Liver (tissue), 9 donors: ENCODE data around the gene PDK2. TPM values are rescaled to one million over a fixed set of nuclear protein-coding genes. Genes with fewer than 3 reads are reported as not detected.

Experiments
- DNase-seq: peaks from one replicate; pipeline ENCODE4 v3.0.0-alpha.2; 2017; ENCODE audit warnings: low spot score
- H3K27ac ChIP-seq, 2 donors: one replicate each; pipeline ENCODE4 v1.7.0; 2013; ENCODE audit warnings: inconsistent platforms in 2 of 2, low read length in 2 of 2, control low read depth in 1 of 2, low read depth in 1 of 2, mild to moderate bottlenecking in 1 of 2
- H3K27me3 ChIP-seq, 4 donors: one replicate each; pipeline versions ENCODE4 v1.6.1 to v1.7.0; 2013; ENCODE audit warnings: low read length in 3 of 4, inconsistent platforms in 1 of 4, mild to moderate bottlenecking in 1 of 4, moderate library complexity in 1 of 4; ENCODE audit not compliant: control insufficient read depth in 4 of 4, insufficient read depth in 4 of 4
- H3K36me3 ChIP-seq, 4 donors: one replicate each; pipeline versions ENCODE4 v1.6.1 to v1.7.0; 2013; ENCODE audit warnings: low read length in 3 of 4, mild to moderate bottlenecking in 3 of 4, low read depth in 1 of 4, moderate library complexity in 1 of 4; ENCODE audit not compliant: control insufficient read depth in 4 of 4, insufficient read depth in 3 of 4
- H3K4me1 ChIP-seq, 4 donors: one replicate each; pipeline versions ENCODE4 v1.6.1 to v1.7.0; 2013; ENCODE audit warnings: low read length in 3 of 4, mild to moderate bottlenecking in 3 of 4, moderate library complexity in 1 of 4; ENCODE audit not compliant: control insufficient read depth in 4 of 4, insufficient read depth in 4 of 4
- H3K4me3 ChIP-seq, 3 donors: one replicate each; pipeline versions ENCODE4 v1.6.1 to v1.7.0; 2013; ENCODE audit warnings: low read length in 3 of 3, control low read depth in 1 of 3, low read depth in 1 of 3, mild to moderate bottlenecking in 1 of 3
- H3K9ac ChIP-seq, 2 donors: one replicate each; pipeline ENCODE4 v1.7.0; 2013; ENCODE audit warnings: low read length in 2 of 2, mild to moderate bottlenecking in 2 of 2, moderate library complexity in 2 of 2, control low read depth in 1 of 2, low read depth in 1 of 2
- H3K9me3 ChIP-seq, 4 donors: one replicate each; pipeline versions ENCODE4 v1.6.1 to v1.7.0; 2013; ENCODE audit warnings: low read length in 3 of 4; ENCODE audit not compliant: control insufficient read depth in 4 of 4
- FOXA1 ChIP-seq: IDR thresholded peaks from 2 replicates; pipeline ENCODE4 v1.6.1; 2016; ENCODE audit warnings: antibody characterized with exemption
- FOXA2 ChIP-seq: IDR thresholded peaks from 2 replicates; pipeline ENCODE4 v1.6.1; 2016; ENCODE audit warnings: antibody characterized with exemption
- GABPA ChIP-seq, 2 donors: IDR thresholded peaks in 1 of 2; conservative IDR thresholded peaks in 1 of 2; 2 replicates each; pipeline ENCODE4 v1.6.1; 2016; ENCODE audit warnings: antibody characterized with exemption in 2 of 2, mild to moderate bottlenecking in 1 of 2, moderate library complexity in 1 of 2
- MAX ChIP-seq: IDR thresholded peaks from 2 replicates; pipeline ENCODE4 v1.6.1; 2016; ENCODE audit warnings: antibody characterized with exemption
- NR2F2 ChIP-seq: IDR thresholded peaks from 2 replicates; pipeline ENCODE4 v1.6.1; 2016; ENCODE audit warnings: antibody characterized with exemption
- RXRA ChIP-seq, 2 donors: IDR thresholded peaks; 2 replicates each; pipeline ENCODE4 v1.6.1; 2017 to 2018; ENCODE audit warnings: antibody characterized with exemption in 2 of 2, mild to moderate bottlenecking in 1 of 2
- SP1 ChIP-seq: IDR thresholded peaks from 2 replicates; pipeline ENCODE4 v1.6.1; 2018; ENCODE audit warnings: antibody characterized with exemption, mild to moderate bottlenecking
- WGBS: extraction: QIAGEN DNeasy Blood & Tissue Kit; methylation state at CpG from one replicate; pipeline ENCODE4 v1.1.7; 2013; 5-methylcytosine and 5-hydroxymethylcytosine counted together
- polyA plus RNA-seq, 2 donors: library from polyadenylated mRNA; stranded (reverse) in 1 of 2; unstranded in 1 of 2; fragments of 200-250 nt in 1 of 2; fragments of >200 nt in 1 of 2; fragmentation: Nextera tagmentation in 1 of 2; extraction: Ambion mirVana in 1 of 2; gene quantifications; one replicate each; pipeline versions ENCODE4 v1.2.1 to v1.2.3, GENCODE V29; 2013 to 2015
- total RNA-seq, 2 donors: library from RNA; depleted of rRNA; stranded (reverse); fragments of >200 nt; gene quantifications; one replicate each; pipeline ENCODE4 v1.2.3, GENCODE V29; 2014
- TF ChIP-seq, protein P1 (sequence below): fragments of 150-350 bp; IDR thresholded peaks from 2 replicates; pipeline ENCODE4 v1.5.1; 2017; ENCODE audit warnings: improper control_type of control experiment, low read depth, low read length; ENCODE audit not compliant: missing input control
- TF ChIP-seq, protein P2 (sequence below): IDR thresholded peaks from 2 replicates; pipeline ENCODE4 v1.6.1; 2016; ENCODE audit warnings: antibody characterized with exemption, mild to moderate bottlenecking
- TF ChIP-seq, protein P3 (sequence below): IDR thresholded peaks from 2 replicates; pipeline ENCODE4 v1.6.1; 2016; ENCODE audit warnings: antibody characterized with exemption
- donor health status: healthy.
- donor health status: healthy.
- donor health status: healthy.
- donor health status: healthy.
- donor health status: healthy.

Gene PDK2
- total and polyA plus RNA-seq, 4 donors, result 8.6 to 36.6 (median 28.5) TPM

DNA sequence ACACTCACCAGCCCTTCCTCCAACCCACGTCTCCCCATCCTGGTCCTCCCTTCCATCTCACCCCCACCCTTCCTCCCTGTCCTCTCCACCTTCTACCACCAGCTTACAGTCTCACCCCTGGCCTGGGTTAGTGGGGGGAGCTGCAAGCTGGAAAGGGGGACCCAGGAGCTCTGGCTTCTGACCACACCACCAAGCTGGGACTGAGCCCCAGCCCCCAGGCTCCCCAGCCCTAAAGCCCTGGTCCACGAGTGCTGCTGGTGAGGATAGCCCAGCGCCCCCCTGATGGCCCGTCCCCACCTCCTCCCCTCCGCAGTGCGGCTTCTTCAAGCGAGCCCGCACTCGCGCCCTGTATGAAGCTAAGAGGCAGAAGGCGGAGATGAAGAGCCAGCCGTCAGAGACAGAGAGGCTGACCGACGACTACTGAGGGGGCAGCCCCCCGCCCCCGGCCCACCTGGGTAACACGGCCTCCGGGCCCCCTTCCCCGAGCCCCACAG lies 7.2 kb upstream of the PDK2 start (continued):
- TF ChIP-seq, protein P1, sequence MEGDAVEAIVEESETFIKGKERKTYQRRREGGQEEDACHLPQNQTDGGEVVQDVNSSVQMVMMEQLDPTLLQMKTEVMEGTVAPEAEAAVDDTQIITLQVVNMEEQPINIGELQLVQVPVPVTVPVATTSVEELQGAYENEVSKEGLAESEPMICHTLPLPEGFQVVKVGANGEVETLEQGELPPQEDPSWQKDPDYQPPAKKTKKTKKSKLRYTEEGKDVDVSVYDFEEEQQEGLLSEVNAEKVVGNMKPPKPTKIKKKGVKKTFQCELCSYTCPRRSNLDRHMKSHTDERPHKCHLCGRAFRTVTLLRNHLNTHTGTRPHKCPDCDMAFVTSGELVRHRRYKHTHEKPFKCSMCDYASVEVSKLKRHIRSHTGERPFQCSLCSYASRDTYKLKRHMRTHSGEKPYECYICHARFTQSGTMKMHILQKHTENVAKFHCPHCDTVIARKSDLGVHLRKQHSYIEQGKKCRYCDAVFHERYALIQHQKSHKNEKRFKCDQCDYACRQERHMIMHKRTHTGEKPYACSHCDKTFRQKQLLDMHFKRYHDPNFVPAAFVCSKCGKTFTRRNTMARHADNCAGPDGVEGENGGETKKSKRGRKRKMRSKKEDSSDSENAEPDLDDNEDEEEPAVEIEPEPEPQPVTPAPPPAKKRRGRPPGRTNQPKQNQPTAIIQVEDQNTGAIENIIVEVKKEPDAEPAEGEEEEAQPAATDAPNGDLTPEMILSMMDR, result no peak
- TF ChIP-seq SP1 (no peak), MAX (no peak)

- Histone ChIP-seq H3K36me3 (no peaks in the 10 kb centered on the region), H3K9ac (no peak overlapping the region), H3K27ac (no peak overlapping the region), H3K4me1 (no peaks in the 10 kb centered on the region), H3K27me3 (no peaks in the 10 kb centered on the region), H3K4me3 (no peak overlapping the region), H3K9me3 (no peaks in the 10 kb centered on the region)
- DNase-seq, result no peak
- 84% methylated on average over 25 of the region's 25 CpGs for WGBS
- TF ChIP-seq, protein P1, result no peak
- TF ChIP-seq, protein P2, sequence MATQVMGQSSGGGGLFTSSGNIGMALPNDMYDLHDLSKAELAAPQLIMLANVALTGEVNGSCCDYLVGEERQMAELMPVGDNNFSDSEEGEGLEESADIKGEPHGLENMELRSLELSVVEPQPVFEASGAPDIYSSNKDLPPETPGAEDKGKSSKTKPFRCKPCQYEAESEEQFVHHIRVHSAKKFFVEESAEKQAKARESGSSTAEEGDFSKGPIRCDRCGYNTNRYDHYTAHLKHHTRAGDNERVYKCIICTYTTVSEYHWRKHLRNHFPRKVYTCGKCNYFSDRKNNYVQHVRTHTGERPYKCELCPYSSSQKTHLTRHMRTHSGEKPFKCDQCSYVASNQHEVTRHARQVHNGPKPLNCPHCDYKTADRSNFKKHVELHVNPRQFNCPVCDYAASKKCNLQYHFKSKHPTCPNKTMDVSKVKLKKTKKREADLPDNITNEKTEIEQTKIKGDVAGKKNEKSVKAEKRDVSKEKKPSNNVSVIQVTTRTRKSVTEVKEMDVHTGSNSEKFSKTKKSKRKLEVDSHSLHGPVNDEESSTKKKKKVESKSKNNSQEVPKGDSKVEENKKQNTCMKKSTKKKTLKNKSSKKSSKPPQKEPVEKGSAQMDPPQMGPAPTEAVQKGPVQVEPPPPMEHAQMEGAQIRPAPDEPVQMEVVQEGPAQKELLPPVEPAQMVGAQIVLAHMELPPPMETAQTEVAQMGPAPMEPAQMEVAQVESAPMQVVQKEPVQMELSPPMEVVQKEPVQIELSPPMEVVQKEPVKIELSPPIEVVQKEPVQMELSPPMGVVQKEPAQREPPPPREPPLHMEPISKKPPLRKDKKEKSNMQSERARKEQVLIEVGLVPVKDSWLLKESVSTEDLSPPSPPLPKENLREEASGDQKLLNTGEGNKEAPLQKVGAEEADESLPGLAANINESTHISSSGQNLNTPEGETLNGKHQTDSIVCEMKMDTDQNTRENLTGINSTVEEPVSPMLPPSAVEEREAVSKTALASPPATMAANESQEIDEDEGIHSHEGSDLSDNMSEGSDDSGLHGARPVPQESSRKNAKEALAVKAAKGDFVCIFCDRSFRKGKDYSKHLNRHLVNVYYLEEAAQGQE, result no peak
- TF ChIP-seq NR2F2 (no peak), RXRA (IDR thresholded peaks at IDR 0.05) (no peak), GABPA (IDR thresholded peaks at IDR 0.05 in 1 of 2, conservative IDR thresholded peaks at IDR 0.05 in 1 of 2) (no peak), FOXA1 (no peak), FOXA2 (no peak)
- TF ChIP-seq, protein P3, sequence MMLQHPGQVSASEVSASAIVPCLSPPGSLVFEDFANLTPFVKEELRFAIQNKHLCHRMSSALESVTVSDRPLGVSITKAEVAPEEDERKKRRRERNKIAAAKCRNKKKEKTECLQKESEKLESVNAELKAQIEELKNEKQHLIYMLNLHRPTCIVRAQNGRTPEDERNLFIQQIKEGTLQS, result no peak
Observed at GRCh38 chr17:50088952-50089825, 6.0 kb upstream of the PDK2 start.
